Osteoblast (primary cell): ENCODE data around the gene RHOXF1. TPM values are rescaled to one million over a fixed set of nuclear protein-coding genes. Genes with fewer than 3 reads are reported as not detected.

Source experiments
- DNase-seq: peaks from one replicate; pipeline ENCODE4 v3.0.0; 2011; ENCODE audit warnings: low spot score, mixed read lengths; ENCODE audit not compliant: insufficient read length; ENCODE audit errors: missing footprints
- H2AFZ ChIP-seq: 2 replicates; pipeline ENCODE4 v1.6.0; 2011; ENCODE audit warnings: mild to moderate bottlenecking, low read length
- H3K27ac ChIP-seq: 2 replicates; pipeline ENCODE4 v1.5.1; 2011; ENCODE audit warnings: mild to moderate bottlenecking, low read depth, low read length, moderate library complexity
- H3K27me3 ChIP-seq: 2 replicates; pipeline ENCODE4 v1.6.0; 2012; ENCODE audit warnings: mild to moderate bottlenecking, control low read depth, inconsistent platforms, low read length, moderate library complexity; ENCODE audit not compliant: insufficient read depth
- H3K36me3 ChIP-seq: 2 replicates; pipeline ENCODE4 v1.5.1; 2011; ENCODE audit warnings: mild to moderate bottlenecking, low read length, control low read depth, moderate library complexity; ENCODE audit not compliant: insufficient read depth
- H3K4me1 ChIP-seq: 2 replicates; pipeline ENCODE4 v1.5.1; 2011; ENCODE audit warnings: mild to moderate bottlenecking, low read length, control low read depth, moderate library complexity; ENCODE audit not compliant: insufficient read depth
- H3K4me2 ChIP-seq: 2 replicates; pipeline ENCODE4 v1.6.0; 2011; ENCODE audit warnings: mild to moderate bottlenecking, low read length; ENCODE audit not compliant: insufficient read depth
- H3K4me3 ChIP-seq: fragments of 200-600 bp; sonication (generic); 3 replicates; pipeline ENCODE4 v1.5.1; 2012; ENCODE audit warnings: mild to moderate bottlenecking, low read length, inconsistent platforms; ENCODE audit not compliant: insufficient read depth
- H3K79me2 ChIP-seq: 2 replicates; pipeline ENCODE4 v1.6.0; 2012; ENCODE audit warnings: mild to moderate bottlenecking, low read length, control low read depth, inconsistent platforms; ENCODE audit not compliant: insufficient read depth
- H3K9me3 ChIP-seq: 2 replicates; pipeline ENCODE4 v1.5.1; 2011; ENCODE audit warnings: low read depth, low read length, control low read depth
- H4K20me1 ChIP-seq: 2 replicates; pipeline ENCODE4 v1.6.0; 2012; ENCODE audit warnings: mild to moderate bottlenecking, low read length, control low read depth; ENCODE audit not compliant: insufficient read depth
- CTCF ChIP-seq: IDR thresholded peaks from 2 replicates; pipeline ENCODE4 v1.5.1; 2011; ENCODE audit warnings: mild to moderate bottlenecking, low read depth, low read length, moderate library complexity; ENCODE audit errors: extremely low read depth
- total RNA-seq: library from RNA; depleted of rRNA; stranded (reverse); fragments of >200 nt; gene quantifications from 2 replicates; pipeline ENCODE4 v1.2.3, GENCODE V29; 2012

Gene RHOXF1
- total RNA-seq, 1 donor = not detected

- H3K27me3 ChIP-seq = no peaks in the 10 kb centered on the region
- TF ChIP-seq CTCF = no peak
- H3K4me2 ChIP-seq = no peak overlapping the region
- no peaks in the 10 kb centered on the region for H4K20me1 ChIP-seq
- no peak overlapping the region for H3K27ac ChIP-seq
- no peaks in the 10 kb centered on the region for H3K79me2 ChIP-seq
- no peaks in the 10 kb centered on the region for H3K4me1 ChIP-seq
- DNase-seq = no peak
- no peak overlapping the region for H3K4me3 ChIP-seq
- H2AFZ ChIP-seq = no peak overlapping the region
- no peaks in the 10 kb centered on the region for H3K36me3 ChIP-seq
- no peaks in the 10 kb centered on the region for H3K9me3 ChIP-seq
Measured at GRCh38 chrX:120145295-120145925, 29.7 kb upstream of the RHOXF1 start.

DNA sequence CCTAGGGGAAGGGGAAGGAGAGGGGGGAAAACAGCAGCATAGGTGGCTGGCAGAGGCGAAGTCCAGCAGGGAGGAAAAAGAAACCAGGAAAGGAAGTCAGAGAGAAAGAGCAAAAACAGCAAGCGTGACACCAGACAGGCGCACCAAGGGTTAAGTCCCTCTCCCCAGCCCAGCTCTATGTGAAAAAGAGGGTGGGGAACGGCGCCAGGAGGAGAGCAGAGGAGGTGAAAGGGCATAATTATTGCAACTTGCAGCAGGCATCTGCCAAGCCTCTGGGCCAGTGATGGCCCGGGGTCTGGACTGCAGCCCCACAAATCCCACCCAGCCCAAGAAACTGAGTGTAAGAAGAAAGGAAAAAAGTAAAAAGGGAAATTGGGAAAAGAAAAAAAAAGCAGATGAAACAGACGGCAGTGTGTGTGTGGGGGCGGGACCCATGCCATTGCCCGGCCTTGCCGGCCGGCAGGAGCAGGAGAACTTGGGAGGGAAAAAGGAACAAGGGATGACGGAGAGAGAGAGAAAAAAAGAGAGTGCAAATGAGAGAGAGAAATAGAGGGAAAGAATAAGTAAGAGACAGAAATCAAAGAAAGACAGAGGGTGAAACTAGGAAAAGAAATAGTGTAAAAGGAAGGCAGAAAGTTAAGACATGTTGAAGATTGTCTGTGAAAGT is 28.6 kb upstream of the RHOXF1 start:
- Histone ChIP-seq H3K27me3 (no peaks in the 10 kb centered on the region), H3K4me3 (peak overlapping the region; percentile 3), H2AFZ (peak overlapping the region; percentile 29), H3K79me2 (no peaks in the 10 kb centered on the region), H3K4me1 (no peaks in the 10 kb centered on the region), H3K27ac (no peak overlapping the region), H4K20me1 (no peaks in the 10 kb centered on the region), H3K4me2 (peak overlapping the region; percentile 61), H3K36me3 (no peaks in the 10 kb centered on the region), H3K9me3 (no peaks in the 10 kb centered on the region)
- no peak for DNase-seq
- no peak for TF ChIP-seq CTCF

DNA sequence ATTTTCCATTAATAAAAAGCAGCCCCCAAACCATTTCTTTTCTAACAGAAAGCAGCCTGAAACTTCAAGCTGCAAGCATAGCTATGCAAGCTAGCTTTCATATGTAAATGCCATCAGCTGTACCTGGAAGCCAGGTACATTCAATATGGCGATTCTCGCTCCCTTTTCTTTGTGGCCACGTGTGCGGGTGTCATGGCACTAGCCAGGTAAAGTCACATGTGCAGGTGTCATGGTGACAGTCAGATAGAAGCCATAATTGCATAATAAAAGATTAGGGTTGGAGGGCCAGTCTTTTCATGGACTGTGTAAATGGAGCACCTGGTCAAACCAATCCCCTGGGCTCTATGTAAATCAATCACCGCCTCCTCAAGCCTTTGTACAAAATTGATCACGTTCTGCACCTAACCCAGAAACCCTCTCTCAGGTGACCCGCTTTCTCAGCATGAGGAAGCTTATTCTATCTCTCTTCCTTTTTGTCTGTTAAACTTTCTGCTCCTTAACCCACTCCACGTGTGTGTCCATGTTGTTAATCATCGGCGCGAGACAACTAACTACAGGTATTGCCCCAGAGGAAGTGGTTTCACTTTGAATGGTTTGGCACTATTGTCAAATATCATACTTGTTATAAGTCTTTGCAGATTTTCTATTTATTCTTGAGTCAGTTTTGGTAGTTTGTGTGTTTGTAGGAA is 24.7 kb upstream of the RHOXF1 start:
- H3K4me1 ChIP-seq = no peaks in the 10 kb centered on the region
- H3K27me3 ChIP-seq = no peaks in the 10 kb centered on the region
- no peaks in the 10 kb centered on the region for H3K9me3 ChIP-seq
- no peak overlapping the region for H3K4me2 ChIP-seq
- no peak for DNase-seq
- H3K27ac ChIP-seq = no peak overlapping the region
- no peaks in the 10 kb centered on the region for H3K36me3 ChIP-seq
- no peak overlapping the region for H3K4me3 ChIP-seq
- no peaks in the 10 kb centered on the region for H3K79me2 ChIP-seq
- no peaks in the 10 kb centered on the region for H4K20me1 ChIP-seq
- no peak overlapping the region for H2AFZ ChIP-seq
- TF ChIP-seq CTCF = no peak

DNA sequence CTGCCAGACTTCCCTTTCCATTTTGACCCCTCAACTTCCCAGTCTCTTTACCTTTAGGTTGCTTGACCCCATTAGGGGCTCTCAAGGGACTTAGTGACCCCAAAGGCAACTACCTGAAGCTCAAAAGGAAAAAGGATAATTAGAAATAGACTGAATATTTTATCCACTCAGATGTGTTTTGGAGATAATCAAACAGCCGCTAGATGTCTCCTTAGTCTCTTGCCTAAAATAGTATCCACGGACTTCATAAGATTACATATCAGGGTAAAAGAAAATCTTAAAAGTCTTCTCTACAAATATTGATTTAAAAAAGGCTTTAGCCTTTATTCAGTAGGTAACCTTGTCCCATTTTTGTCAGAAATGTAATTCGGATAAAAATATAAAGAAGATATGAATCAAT is 21.7 kb upstream of the RHOXF1 start:
- DNase-seq = no peak
- Histone ChIP-seq H3K9me3 (no peaks in the 10 kb centered on the region), H3K27me3 (no peaks in the 10 kb centered on the region), H3K36me3 (no peaks in the 10 kb centered on the region), H3K27ac (no peak overlapping the region), H3K4me3 (no peak overlapping the region), H3K79me2 (no peaks in the 10 kb centered on the region), H3K4me1 (no peaks in the 10 kb centered on the region), H3K4me2 (no peak overlapping the region), H2AFZ (no peak overlapping the region), H4K20me1 (no peaks in the 10 kb centered on the region)
- peak; percentile 15 for TF ChIP-seq CTCF
